Left hindlimb (tissue), 1 donor: Measurements from ENCODE around the gene TRPM3.

Source experiments
- DNase-seq: peaks from one replicate; pipeline ENCODE4 v3.0.0-alpha.2; 2018

Gene TRPM3

DNA sequence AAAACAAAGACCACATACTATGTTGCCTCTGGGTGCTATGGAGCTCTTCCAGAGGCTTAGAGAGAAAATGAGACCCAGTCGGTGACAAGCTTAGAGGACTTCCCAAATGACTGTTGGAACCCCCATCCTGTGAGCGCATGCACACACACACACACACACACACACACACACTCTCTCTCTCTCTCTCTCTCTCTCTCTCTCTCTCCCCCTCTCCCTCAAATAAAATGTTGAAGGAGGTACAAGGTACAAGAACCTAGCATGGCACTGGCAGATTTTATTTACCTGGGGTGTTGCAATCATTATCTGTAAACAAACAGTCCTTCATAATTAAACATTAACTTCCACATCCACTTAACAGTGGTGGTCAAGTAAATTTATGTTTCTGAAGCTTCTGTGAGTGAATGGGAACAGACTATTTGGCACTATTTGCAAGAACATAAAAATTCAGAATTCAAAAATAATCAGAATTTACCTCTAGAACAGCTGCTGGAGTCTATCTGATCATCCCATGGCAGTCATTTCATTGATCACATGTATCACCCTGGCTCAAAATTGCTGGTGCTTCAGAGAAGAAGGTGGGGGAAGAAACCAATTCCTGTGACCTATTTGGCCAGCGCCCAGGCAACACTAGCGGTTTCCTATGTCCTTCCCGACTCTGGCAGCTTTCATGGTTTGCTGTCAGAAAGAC lies 24.9 kb downstream of the TRPM3 start:
- no peak for DNase-seq

DNA sequence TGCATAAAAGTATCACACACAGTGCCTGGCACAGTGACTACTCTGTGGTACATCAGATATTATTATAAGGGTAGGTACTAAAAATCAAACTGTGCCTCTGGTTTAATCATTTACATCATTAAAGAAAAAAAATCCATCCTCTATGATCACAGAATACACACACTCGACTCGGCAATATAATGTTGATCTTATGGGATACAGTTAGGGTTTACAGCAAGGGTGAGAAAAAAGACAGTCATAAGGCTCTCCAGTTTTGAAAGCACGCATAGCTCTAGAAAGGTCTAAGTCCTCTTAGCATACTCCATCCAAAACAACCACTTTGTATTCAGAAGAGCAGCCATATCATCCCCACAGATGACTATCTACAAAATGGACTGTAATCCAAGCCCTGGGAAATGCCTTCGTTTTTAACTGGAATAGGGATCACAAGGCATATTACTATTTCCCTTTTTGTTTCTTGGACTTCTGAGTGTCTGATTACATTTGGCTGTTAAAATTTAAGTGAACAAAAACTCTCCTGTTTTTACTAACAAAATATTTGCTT lies 26.6 kb downstream of the TRPM3 start:
- DNase-seq = no peak

DNA sequence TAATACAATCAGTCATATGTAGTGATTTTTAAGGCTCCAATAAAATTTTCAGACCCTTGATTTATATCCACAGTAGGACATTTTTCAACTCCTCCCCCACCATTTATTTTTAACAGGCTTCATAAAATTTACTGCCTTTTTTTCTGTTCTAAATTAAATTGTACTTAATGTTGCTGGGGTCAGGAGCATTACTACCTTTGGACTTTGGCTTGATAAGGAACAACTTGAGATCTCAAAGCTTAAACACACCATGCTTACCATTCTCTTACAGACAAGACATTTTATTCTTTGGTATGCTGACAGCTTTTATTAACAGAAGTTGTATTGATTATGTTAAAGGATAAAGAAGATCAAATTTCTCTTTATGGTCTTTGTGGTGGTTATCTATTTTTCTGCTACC lies 30.5 kb downstream of the TRPM3 start:
- DNase-seq = no peak

DNA sequence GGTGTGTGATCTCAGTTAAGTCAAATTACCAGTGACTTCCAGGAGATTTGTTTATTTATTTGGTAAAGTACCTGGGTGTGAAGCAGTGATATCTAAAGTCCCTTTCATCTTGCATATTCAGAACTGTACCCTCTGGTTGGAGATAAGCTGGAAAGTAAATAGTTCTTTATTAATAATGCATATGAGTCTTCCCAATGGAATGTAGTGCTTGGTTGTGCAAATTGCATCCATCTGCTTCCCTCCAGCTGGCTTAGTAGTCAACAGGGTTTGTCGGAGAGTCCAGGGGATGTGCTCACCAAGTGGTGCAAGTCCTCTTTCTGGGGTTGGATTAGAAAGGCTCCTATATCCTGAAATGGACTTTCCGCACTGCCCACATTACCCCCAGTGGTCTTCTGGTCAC lies 42.0 kb downstream of the TRPM3 start:
- no peak for DNase-seq

DNA sequence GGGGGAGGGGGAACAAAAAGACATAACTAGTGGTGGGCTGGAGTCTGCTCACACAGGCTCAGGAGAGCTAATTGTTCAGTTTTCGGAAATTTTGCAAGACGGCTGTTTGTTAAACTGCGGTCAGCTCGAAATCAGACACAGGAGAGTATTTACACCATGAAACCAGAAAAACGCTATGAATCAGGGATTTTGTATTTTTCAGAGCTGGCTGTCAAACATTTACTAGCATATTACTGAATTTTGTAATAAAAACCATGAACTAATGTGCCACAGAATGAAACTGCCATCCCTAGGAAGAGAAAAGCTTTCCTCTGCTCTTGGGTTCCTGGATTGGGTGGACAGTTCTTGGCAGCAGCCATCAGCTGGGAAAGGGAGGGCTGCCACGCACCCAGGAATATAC lies 45.3 kb downstream of the TRPM3 start:
- DNase-seq = no peak

DNA sequence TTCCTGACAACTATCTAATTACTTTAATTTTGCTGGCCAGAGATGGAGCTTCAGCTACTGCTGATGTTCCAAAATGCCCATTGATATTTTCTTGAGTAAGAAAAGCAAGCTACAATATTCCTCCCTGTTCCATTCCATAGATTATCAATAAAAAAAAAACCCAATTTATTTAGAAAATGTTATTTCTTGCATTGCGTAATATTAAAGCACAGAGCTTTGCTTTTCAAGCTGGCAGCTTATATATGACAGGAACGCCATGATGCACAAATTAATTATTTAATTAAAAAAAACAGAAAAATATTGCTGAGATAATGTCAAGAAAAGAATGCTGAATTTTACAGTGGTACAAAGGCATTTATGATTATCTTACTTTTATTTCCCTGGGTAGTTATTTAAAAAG lies 47.9 kb downstream of the TRPM3 start:
- no peak for DNase-seq

DNA sequence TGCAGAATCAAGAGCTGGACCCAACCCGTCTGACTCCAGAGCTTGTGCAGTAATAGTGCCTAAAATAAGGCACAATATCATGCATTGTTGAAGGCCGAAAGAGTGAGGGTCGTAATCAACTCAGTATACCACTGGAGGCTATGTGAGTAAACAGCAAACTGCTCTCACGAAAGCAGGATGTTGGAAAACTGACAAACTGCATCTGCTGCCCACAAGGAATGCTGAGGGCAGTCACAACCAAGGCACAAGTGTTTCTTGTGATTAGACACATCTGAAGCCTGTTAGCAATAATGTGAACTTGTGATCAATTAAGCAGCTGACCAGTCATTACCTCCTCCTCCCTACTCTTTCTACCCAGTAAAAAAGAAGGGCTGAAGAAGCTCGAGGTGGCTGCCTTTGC lies 48.8 kb downstream of the TRPM3 start:
- no peak for DNase-seq

DNA sequence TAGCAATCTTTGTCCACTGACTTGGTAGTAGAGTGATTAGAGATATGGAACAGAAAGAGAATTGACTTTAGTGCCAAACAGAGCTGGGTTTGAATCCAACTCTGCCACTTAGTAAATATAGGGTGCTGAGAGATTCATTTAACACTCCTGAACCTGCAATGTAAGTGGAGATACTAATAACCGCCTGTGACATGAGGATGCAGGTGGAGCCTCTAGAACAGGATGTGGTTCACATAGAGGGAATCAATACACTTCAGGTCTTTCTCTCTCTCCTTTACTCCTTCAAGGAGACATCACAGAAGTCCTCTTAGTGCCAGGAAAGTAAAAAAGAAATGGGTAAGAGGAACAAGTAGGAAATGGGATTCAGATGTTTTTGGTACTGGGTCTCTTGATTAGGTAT lies 49.8 kb downstream of the TRPM3 start:
- DNase-seq = no peak

DNA sequence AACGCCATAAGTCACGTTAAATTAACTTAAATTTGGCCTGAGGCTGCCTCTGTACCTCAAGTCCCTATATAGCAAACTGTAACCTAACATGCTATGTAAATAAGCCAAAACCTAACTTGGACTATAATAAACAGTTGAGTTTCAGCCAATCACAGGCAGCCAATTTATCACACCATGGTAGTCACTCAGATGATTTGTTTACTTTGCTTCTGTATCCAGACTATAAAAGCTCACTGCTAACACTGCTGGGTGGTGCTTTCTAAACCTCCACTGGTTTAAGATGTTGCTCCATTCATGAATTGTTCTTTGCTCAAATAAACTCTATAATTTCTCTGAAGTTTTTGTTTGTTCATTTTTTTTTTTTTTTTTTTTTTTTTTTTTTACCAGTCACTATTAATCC lies 62.8 kb downstream of the TRPM3 start:
- DNase-seq = no peak

DNA sequence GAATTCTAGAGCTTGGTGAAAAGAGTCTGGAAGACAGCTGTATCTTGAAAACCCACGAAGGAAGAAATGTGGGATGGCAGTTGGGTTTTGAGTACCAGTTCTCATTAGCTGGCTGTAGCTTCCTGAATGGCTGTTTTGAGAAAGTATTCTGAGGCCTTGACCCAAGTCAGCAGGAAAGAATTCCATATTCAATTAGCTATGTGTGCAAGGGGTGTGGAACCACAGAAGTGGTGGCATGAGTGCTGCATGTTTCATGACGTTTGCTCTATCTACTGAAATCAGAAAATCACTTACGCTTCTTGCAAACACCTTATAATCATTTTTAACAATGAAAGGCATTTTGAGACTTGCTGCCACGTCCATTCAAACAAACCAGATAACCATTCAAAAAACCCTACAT lies 69.1 kb downstream of the TRPM3 start:
- DNase-seq = no peak

DNA sequence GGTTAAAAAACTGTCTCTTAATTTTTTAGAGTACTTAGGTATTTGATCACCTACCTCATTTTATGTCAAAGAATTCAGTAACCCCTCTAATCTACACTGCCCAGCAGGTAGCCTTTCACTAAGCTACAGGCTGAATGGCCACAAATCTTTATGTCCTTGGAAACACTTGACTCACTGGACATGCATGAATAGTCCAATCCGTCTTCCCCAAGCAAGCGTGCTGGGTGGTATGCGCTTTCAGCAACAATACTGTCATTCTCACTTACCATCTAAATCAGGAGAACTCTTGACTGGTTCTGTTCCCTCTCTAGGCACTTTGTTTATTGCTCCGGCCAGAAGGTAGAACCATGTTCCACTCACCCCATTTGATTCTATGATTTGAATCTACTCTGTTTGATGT lies 73.1 kb downstream of the TRPM3 start:
- DNase-seq = no peak

DNA sequence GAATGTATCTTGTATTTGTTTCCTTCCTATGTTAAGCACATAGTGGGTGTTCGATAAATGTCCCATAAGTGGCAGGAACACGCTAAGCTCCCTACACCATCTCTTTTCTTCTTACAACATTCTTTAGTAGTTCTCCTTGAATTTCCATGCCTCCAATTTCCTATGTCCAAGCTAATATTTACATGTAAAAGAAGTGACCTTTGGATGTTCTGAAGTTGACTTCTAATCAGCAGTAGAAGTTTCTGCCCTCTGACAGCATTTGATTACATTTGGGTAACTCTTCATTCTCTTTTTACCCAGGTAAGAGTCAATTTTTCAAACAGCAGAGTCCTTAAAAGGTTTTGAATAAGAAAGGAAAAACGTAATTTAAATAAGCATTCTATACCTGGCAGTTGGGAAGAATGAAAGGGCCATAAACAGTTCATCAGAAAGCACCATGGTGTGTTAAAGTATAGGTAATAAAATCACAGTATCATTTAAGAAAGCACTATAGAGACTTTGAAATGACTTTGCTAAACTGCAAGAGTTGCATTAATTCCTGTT lies 78.9 kb downstream of the TRPM3 start:
- no peak for DNase-seq

DNA sequence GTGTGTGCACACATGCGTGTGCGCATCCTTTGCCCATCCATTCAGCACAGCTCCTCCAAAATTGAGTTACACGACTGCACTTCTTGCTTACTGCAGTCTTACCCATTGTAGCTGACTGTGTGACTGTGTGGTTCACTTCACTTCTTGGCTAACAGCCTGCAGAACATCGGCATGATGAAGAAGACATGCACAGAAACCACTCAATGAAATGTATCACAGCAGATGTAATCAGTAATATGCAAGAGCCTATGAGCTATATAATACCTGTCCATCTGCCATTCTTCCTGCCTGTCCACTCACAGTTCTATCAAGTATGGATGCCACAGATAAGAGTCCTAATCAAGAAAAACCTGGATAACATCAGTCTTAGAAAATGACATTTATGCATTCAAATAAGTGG lies 83.9 kb downstream of the TRPM3 start:
- no peak for DNase-seq

DNA sequence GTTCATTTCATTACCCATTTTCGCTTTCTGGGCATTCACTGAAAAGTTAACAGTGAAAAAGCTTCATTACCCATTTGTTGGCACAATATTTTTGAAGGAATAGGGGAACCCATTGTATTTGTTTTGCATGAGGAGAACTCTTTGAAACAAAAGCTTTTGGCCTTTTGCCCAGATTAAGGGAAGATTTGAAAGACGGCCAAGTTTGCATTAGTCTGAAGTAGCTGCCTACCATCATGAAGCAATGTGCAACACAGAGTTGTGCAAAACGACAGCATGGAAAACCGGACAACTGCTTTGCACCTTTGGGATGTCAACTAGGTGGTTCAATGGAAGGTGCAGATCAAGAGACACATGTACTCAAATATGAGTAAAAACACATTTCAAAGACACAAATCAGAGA lies 84.9 kb downstream of the TRPM3 start:
- no peak for DNase-seq

DNA sequence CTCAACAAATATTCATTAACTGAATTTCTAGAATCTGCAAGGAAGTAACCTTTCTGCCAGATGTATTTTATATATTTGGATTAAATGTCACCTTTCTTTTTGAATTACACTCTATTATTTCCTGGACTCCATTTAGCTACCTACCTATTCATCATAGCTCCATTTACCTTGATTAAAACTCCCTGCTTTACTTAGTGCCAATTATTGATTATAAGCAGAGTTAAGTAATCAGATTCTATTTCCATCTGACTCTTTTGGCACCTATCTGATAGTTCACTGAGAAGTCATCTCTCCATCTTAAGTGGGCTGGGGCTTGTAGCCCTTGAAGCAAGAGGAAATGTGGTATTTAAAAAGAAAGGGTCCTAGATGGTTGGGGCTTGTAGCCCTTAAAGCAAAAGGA lies 88.6 kb downstream of the TRPM3 start:
- no peak for DNase-seq

DNA sequence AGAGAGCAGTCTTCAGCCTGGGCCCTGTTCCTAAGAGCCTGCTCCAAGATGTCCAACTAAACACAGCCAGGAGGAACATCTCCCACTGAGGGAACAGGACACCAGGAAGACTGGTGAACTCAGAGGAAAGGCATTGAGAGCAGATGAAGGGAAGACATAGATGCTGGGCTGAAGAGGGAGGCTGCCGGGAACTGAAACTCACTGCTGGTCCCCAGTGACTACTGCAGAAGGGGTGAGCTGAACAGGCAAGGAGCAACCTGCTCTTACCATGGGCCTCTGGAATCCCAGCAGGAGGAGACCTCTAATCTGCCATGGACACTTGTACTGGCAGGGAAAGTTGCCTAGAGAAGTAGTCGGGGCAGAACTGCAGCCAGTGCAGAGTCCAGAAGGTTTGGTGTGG lies 95.7 kb downstream of the TRPM3 start:
- DNase-seq = no peak

DNA sequence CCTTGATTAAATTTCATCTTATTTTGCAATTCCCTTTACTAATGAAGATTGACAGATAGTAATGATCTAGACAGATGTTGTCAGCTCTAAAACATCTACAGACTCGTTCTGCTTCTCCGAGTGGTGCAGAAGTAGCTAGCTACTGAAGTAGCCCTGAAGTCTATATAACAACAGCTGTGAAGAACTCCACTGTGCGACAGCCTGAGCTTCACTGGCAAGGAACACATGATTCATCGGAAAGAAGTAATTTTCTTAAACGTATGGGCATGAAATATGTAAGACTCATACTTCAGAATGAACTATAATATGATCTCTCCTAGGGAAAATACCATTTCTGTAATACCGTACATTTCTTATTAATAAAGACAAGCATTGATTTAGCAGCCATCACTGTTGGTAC lies 96.2 kb downstream of the TRPM3 start:
- DNase-seq = no peak

DNA sequence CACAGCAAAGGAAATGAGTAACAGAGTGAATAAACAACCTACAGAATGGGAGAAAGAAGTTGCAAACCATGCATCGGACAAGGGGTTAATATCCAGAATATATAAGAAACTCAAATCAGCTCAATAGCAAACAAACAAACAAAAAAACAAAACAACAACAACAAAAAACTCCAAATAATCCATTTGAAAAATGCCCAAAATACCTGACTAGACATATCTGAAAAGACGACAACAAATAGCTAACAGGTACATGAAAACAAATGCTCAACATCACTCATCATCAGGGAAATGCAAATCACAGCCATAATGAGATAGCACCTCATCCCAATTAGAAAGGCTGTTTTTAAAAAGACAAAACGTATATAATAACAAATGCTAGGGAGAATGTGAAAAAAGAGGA lies 111.2 kb downstream of the TRPM3 start:
- no peak for DNase-seq

DNA sequence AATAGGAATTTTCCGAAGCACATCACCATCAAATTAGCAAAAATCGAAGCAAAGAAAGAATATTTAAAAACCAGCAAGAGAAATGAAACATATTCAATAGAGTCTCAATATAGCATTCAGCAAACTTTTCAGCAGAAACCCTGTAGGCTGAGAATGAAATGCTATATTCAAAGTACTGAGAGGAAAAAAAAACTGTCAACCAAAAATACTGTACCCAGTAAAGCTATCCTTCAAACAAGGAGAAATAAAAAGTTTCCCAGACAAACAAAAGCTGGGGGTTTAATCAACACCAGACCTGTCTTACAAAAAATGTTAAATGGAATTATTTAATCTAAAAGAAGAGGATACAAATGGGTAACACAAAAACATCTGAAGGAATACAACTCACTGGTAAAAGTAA lies 116.0 kb downstream of the TRPM3 start:
- DNase-seq = no peak

DNA sequence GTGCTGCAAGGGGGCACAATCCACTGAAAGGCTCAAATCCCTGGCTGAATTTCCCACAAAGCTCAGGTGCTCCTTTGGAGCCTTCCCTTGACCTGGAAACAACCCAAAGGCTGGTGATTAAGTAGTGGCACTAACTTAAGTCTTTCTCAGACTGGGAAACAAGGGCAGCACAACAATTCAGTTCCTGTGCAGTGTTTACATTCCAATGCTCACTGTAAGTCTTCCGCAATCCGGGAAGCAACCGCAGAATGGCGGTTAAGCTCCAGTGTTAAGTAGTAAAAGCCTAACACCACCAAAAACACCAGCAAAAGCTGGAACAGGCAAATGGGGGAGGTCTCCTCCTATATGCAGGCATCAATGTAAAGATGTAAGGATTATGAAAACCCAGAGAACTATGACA lies 117.2 kb downstream of the TRPM3 start:
- no peak for DNase-seq

DNA sequence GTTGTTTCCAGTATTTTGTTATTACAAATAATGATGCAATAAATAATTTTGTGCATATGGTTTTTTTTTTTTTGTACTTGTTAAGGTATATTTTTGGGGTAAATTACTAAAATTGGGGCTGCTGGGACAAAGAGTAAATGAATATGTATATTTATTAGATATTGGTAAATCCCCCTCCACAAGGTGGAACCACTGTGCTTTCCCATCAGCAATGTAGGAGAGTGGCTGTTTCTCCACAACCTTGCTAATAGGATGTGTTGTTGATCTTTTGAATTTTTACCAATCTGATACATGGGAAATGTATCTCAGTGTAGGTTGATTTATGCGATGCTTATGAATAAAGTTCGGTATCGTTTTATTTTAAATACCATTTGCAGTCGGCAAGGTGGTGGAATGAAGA lies 118.1 kb downstream of the TRPM3 start:
- no peak for DNase-seq

DNA sequence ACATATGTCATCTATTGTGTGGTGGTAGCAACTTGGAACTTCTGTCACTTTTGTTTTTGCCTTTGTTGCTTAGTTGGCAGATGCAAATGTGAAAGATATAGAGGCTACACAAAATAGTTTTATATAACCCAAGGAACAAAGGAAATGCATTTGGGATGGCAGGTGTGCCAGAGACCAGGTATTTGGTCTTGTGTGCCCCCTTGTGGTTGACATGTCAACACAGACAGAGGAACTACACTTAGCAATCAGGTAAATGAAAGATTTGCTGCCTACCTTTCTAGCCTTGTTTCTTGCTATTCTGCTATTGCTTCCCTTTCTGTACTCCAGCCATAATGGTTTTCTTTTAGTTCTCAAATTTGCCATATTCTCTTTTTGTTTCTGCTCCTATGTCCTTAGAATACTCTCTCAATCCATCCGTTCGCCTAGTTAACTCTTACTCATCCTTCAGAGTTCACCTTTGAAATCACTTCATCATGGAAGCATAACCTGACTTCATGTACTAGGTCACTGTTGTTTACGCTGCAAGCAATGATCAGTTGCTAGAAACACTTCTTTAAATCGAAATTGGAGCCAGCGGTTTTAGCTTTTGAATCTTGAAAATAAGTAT lies 119.5 kb downstream of the TRPM3 start:
- DNase-seq = no peak

DNA sequence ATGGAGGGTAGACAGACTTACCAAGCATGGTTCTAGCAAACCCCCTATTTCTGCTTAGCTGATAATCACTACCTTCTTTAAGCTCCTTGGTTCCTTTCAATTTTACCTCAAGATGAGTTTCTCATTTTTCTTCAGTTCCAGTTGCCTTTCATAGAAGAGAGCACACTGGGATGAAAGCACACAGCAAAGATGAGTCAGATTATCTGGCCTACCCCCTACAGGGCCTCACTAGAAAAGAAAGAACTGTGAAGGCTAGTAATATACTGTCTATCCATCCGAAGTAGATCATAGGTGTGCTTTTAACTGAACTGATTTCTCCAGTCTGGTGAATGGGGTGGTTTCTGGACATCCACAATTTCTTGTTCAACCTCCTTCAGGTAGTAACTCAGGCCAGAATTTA lies 122.5 kb downstream of the TRPM3 start:
- DNase-seq = no peak

DNA sequence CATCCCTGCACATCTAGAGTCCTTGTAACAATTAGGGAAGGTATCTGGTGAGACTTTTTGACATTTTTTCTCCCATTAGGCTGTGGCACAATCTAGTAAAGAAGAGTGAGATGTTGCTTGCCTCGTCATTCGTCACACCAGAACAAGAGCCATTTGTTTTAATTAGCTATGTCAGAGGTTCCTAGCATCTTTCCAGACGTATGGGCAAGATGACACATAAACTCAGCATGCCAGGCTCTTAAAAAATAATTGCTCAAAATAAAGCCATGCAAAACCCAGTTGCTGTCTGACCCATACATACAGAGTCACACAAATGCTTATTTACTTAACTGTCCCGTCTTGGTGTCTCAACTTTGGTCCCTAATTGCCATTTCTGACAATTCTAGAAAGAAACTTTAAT lies 125.9 kb downstream of the TRPM3 start:
- no peak for DNase-seq

DNA sequence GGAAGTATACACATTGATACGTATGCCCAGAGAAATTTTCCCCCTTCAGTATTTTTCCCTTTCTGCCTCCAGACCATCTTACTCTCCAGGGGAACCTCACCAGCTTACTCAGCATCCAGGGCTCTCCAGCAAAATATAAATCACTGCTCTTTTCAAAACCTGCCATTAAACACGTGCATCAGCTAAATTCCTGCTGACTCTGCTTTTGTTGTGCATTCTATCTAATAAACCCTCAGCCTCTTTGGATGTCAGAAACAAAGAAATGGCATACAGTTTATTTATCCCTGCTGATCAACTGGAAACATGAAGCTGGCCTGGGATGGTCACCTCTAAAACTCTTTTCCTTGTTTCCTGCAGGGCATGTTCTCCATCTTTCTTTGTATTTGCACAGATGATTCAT lies 126.8 kb downstream of the TRPM3 start:
- no peak for DNase-seq
